GM19023 (cell line): ENCODE results near the gene SEC24D.

Experiments
- ATAC-seq: cut with Tn5 transposase; IDR thresholded peaks from one replicate; pipeline ENCODE4 v1.9.1; 2021; ENCODE audit warnings: mild to moderate bottlenecking, moderate library complexity; ENCODE audit not compliant: unreplicated experiment

Gene SEC24D

DNA sequence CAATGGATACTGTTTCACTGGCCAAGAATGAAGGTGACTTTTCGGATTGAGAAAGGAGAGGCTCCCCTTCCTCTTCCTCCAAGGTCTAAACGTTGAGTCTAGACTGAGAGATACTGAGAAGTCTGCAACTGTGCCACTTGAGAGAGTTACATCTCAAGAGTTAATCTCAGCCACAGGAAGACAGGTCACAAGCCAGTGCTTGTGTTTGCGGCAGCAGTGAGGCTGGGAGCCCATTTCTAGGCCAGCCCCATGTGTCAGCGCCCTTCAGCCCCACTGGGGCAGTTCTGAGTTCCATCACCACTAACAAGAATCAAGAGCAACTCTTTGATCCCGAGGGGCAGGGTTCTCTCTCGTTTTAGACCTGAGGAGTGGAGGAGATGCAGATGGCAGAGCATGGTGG is 7.3 kb upstream of the SEC24D start:
- ATAC-seq, result no peak

- no peak for ATAC-seq
These were observed 6.1 kb upstream of the SEC24D start for GRCh38 chr4:118842055-118842454.

DNA sequence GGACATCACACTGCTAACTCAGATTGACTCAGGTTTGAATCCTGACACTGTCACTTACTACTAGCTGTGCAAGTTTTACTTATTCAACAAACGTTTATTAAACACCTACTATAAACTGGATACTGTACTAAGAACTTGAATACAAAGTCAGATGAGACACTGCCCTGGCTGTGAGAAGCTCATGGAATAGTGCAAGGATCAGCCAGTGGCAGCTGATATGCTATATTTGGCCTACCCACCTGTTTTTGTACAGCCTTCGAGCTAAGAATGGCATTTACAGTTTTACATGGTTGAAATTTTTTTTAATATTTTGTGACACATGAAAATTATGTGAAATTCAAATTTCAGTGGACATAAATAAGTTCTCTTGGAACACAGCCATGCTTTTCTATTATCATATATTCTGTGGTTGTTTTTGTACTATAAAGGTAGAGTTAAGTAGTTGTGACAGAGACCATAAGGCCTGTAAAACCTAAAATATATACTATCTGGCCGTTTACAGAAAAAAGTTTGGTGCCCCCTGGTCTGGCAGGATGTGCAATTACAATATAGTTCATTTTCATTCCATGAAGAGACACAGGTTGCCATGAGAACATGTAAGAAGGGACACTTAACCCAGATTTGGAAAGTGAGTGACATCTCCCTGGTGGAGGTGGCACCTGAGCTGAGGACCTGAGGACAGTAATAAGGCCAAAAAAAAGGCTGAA is 3.4 kb upstream of the SEC24D start:
- ATAC-seq, result no peak

DNA sequence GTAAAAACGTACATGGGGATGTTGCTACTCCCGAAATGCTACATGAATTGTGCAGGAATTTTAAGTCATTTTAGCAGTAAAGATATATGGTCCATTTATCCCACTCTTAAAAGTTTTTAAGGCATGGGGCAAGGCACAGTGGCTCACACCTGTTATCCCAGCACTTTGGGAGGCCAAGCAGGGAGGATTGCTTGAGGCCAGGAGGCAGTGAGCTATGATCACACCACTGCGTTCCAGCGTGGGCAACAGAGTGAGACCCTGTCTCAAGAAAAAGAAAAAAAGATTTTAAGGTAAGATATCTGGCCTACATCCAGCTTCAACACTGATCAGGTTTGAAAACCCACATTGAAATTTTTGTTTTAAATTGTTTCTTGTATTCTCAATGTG is 1.2 kb upstream of the SEC24D start:
- no peak for ATAC-seq

- ATAC-seq, result peak; percentile 40
These were observed 585 bp upstream of the SEC24D start for GRCh38 chr4:118836301-118837120.

GRCh38 chr4:118834960-118835569 is 861 bp downstream of the SEC24D start:
- peak; percentile 61 for ATAC-seq

GRCh38 chr4:118834070-118834469 is 1.9 kb downstream of the SEC24D start:
- ATAC-seq, result no peak

- no peak for ATAC-seq
These were observed 2.6 kb downstream of the SEC24D start for GRCh38 chr4:118833192-118833820.

DNA sequence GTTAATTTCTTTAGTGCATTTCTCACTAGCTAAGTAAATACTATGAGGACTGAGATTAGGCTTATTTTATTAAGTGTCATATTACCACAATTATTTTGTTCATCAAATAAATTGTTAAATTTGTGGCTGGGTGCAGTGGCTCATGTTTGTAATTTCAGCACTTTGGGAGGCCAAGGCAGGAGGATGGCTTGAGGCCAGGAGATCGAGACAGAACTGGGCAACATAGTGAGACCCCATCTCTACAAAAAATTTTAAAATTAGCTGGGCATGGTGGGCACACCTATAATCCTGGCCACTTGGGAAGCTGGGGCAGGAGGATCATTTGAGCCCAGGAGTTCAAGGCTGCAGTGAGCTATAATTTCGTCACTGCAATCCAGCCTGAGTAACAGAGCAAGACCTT is 6.8 kb downstream of the SEC24D start:
- ATAC-seq, result no peak

DNA sequence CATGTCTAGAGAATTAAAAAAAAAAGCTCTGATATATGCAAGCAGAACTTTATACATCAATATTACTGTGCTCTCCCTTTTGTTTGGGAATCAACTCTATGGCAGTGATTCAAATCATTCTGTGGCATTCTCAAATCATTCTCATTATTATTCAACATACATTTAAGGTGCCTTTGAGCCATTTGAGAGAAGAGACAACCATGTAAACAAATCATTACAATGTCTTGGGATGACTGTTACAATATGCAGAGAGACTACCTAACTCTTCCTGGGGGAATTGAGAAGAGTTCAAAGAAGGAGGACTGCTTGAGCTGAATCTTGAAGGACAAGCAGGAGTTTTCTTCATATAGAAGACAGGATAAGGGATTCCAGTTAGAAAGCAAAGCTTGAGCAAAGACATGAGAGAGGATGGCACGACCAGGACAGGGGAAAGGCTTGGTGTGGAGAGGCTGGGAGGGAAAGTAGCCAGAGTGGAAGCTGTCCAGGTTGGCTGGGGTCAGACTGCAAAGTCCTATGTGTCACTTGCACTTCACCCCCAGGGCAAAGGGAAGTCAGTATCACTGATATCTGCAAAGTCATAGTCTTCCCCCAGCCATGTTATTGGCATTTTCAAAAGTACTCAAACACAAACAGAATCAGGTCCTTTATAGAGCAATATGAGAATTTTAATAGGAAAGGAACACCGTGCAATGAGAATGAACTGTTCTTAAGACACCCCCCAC is 9.0 kb downstream of the SEC24D start:
- peak; percentile 39 for ATAC-seq

DNA sequence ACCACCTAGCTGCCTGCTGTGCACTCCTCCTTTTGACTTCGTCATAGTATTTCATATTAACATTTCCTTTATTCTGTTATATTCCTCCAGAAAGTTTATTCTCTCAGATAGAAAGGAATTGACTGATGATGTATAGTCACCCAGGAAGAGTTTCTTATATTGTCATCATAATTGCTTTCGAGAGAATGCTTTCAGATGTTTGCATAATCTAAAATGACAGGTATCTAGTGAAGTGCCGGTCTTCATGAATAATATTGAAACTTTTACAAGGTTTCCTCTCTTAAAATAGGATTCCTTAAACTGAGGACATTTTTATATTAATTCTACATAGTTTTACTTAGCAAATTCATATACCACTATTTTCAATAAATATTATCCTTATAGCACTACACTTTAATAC is 10.1 kb downstream of the SEC24D start:
- ATAC-seq, result no peak

- no peak for ATAC-seq
These were observed 11.8 kb downstream of the SEC24D start for GRCh38 chr4:118824141-118824540.

GRCh38 chr4:118823471-118823870 is 12.5 kb downstream of the SEC24D start:
- no peak for ATAC-seq

DNA sequence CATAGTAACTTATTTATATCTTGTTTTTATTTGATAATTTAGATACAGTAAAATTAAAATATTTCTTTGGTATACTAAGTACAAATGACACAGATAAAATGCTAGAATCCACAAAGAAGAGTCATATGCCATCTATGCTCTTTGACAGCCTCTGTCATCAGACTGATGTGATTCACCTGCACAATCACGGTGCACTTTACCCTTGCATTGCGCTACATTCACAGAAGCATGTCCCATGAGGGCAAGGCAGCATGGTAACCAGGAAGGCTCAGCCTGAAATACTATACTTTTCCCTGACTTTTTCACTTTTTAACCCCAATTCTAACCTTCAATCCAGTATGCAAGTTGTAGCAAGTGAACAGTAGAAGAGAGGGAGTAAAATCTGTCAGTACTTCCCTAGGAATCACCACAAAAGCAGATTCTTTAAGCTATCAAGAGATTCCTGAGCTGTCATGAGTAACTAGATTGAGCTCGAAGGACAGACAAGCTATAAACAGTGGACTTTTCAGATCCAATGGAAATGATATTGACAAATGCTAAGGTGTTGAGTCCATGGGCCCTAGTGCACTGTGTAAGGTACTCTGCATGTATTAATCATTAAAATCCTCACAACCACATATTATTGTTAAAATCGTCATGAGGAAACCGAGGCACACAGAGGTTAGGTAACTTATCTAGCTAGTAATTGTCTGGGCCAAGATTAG is 14.2 kb downstream of the SEC24D start:
- ATAC-seq, result no peak

DNA sequence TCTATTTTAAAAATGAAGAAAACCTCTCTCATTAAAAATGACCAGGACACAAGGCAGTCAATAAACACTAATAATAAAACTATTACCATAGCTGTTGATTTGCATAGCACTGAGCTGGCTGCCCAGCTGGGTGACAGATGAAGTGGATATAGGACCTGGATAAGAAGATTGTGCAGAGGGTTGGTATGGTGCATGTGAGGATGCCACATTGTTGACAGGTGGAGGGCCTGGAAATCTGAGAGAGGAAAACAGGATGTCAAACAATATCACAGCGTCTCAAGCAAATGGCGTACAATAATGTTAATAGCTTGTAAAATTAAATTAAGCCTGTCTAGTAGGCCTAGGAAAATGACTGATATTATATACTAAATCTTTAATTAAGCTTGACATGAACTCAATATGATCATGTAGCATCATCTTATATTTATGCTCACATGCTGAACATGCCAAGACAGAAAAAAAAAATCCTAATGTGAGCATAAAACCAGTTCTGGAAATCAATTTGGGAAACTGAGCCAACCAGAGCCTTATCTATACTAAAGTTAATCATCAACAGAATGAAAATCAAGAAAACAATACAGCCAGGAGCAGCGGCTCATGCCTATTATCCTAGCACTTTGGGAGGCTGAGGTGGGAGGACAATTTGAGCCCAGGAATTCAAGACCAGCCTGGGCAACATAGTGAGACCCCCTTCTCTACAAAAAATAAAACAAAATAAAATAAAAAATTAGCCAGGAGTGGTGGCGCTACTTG is 18.6 kb downstream of the SEC24D start:
- no peak for ATAC-seq

- ATAC-seq, result no peak
These were observed 19.3 kb downstream of the SEC24D start for GRCh38 chr4:118816538-118817177.

- ATAC-seq, result no peak
These were observed 21.0 kb downstream of the SEC24D start for GRCh38 chr4:118814891-118815290.

DNA sequence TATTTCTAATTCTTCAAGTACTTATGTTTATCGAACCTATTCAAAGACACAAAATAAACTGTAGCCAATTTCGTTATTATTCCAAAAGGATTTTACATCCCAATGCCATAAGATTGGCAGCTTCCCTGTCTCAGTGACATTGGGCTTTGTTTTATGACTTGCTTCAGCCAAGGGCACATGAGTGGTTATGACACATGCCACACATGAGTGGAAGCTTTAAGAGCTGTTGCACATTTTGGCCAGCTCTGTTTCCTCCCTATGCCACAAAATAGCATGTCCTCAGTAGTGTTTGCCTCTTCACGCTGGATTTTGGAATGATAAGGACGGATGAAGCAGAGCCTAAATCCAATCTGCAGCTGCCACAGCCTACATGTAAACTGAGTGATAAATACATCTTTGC is 21.9 kb downstream of the SEC24D start:
- no peak for ATAC-seq

DNA sequence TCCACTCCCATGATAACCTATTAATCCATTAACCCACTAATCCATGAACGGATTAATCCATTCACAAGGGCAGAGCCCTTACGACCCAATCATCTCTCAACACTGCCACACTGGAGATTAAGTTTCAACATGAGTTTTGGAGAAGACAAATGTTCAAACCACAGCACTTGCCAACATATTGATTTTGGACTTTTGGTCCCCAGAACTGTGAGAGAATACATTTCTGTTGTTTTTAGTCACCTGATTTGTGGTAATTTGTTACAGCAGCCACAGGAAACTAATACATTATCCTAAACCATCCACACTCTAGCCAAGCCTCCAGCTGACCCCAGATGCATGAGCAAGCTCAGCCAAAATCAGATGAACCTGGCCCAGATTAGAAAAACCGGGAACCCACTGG is 22.4 kb downstream of the SEC24D start:
- no peak for ATAC-seq
